GM21619 (cell line): ENCODE results near the gene KCNK5.

Experiments used
- ATAC-seq: cut with Tn5 transposase; IDR thresholded peaks from one replicate; pipeline ENCODE4 v1.9.1; 2021; ENCODE audit not compliant: unreplicated experiment

The KCNK5 gene

GRCh38 chr6:39243809-39244208, 14.5 kb upstream of the KCNK5 start:
- no peak for ATAC-seq

GRCh38 chr6:39240155-39240757, 11.0 kb upstream of the KCNK5 start:
- ATAC-seq = no peak

GRCh38 chr6:39239527-39240154, 10.4 kb upstream of the KCNK5 start:
- ATAC-seq = no peak

GRCh38 chr6:39236742-39237141, 7.5 kb upstream of the KCNK5 start:
- no peak for ATAC-seq

GRCh38 chr6:39233333-39233732, 4.1 kb upstream of the KCNK5 start:
- ATAC-seq = no peak

- no peak for ATAC-seq
Measured at GRCh38 chr6:39231521-39232243, 2.4 kb upstream of the KCNK5 start.

GRCh38 chr6:39230654-39231035, 1.4 kb upstream of the KCNK5 start:
- ATAC-seq = no peak

GRCh38 chr6:39228111-39228971, 934 bp downstream of the KCNK5 start:
- no peak for ATAC-seq

GRCh38 chr6:39227476-39227875, 1.8 kb downstream of the KCNK5 start:
- no peak for ATAC-seq

GRCh38 chr6:39226639-39227329, 2.5 kb downstream of the KCNK5 start:
- no peak for ATAC-seq

GRCh38 chr6:39225946-39226437, 3.3 kb downstream of the KCNK5 start:
- no peak for ATAC-seq

GRCh38 chr6:39225543-39225942, 3.7 kb downstream of the KCNK5 start:
- ATAC-seq = no peak

- no peak for ATAC-seq
Measured at GRCh38 chr6:39224523-39225182, 4.6 kb downstream of the KCNK5 start.

- no peak for ATAC-seq
Measured at GRCh38 chr6:39224011-39224410, 5.3 kb downstream of the KCNK5 start.

- no peak for ATAC-seq
Measured at GRCh38 chr6:39223555-39223954, 5.7 kb downstream of the KCNK5 start.

GRCh38 chr6:39223061-39223460, 6.2 kb downstream of the KCNK5 start:
- ATAC-seq = no peak

GRCh38 chr6:39221779-39222641, 7.3 kb downstream of the KCNK5 start:
- ATAC-seq = no peak

GRCh38 chr6:39221115-39221514, 8.2 kb downstream of the KCNK5 start:
- no peak for ATAC-seq

- no peak for ATAC-seq
Measured at GRCh38 chr6:39218868-39219567, 10.3 kb downstream of the KCNK5 start.
